ENCODE results near the gene DNM2. TPM values are rescaled to one million over a fixed set of nuclear protein-coding genes. Genes with fewer than 3 reads are reported as not detected.

Gene DNM2
- total and polyA plus RNA-seq, 2 of the 13 experiments (the other 11 are each of a cell fraction or from before 2014, with no cell fraction given) = 41.7 to 59.8 TPM

- WGBS (ENCODE audit: low lambda C conversion rate) = 72% methylated on average over 16 of the region's 16 CpGs
- POLR2A ChIA-PET = interaction anchor here (1.0 to 1.2 kb wide), 2 partner anchors 23 to 141 kb away, joined by 3 to 5 read pairs; partner anchors contain the start of gene DNM2
- BruUV-seq (replicated peaks) = no TSS peak
- Histone ChIP-seq H3K79me2 (ENCODE audit: insufficient read depth, low read length) (no peaks in the 10 kb centered on the region), H2AFZ (ENCODE audit: low read length) (no peak overlapping the region), H3K27ac (ENCODE audit: extremely low read length, insufficient read depth, low read length) (no peak overlapping the region), H3K4me3 (replicated peaks in 1 of 3; ENCODE audit: insufficient read depth in 1 of 3, low read depth in 2 of 3, low read length in 3 of 3) (no peak overlapping the region), H3K9ac (ENCODE audit: insufficient read depth, low read depth, low read length) (no peak overlapping the region), H3K9me3 (ENCODE audit: low read length) (no peaks in the 10 kb centered on the region), H3K4me1 (ENCODE audit: insufficient read depth, low read length) (peaks cover 19% of the 10 kb centered on the region), H3K36me3 (replicated peaks in 1 of 2; ENCODE audit: control insufficient read depth in 1 of 2, insufficient read depth in 2 of 2, low read length in 2 of 2) (peaks cover 10 to 27% of the 10 kb centered on the region in 2 experiments), H4K20me1 (ENCODE audit: insufficient read depth, low read length) (peaks cover 26% of the 10 kb centered on the region; the same call in 1 of the 2 replicates), H3K27me3 (ENCODE audit: control insufficient read depth in 1 of 2, insufficient read depth in 2 of 2, low read length in 2 of 2) (peaks cover 0 to 3% of the 10 kb centered on the region in 2 experiments; a peak in 1 of 5 replicates), H3K4me2 (ENCODE audit: low read depth, low read length) (no peak overlapping the region)
- TF ChIP-seq HMG20A (CRISPR knock-in tag; IDR thresholded peaks at IDR 0.05; ENCODE audit: borderline replicate concordance) (no peak), ZNF749 (CRISPR knock-in tag; IDR thresholded peaks at IDR 0.05; ENCODE audit: borderline replicate concordance) (no peak), HBP1 (CRISPR knock-in tag; IDR thresholded peaks at IDR 0.05; ENCODE audit: low read depth) (no peak)
- in situ Hi-C loops (cut with HindIII; ENCODE audit: extremely low pct_ligation_motif_present, low pct_unique_long_range_greater_than_20kb) = no loop called here
- no peak for FAIRE-seq
- no peak for DNase-seq (ENCODE audit: low spot score)
- CTCF ChIA-PET (ENCODE audit: low intra/inter-chr PET ratio, low total read pairs) = no interaction called here
- intact Hi-C loops (cut with micrococcal nuclease; ENCODE audit: unreplicated experiment) = loop anchor here (5.0 kb wide), 1 partner anchor 223 kb away; no protein-coding TSS in a partner anchor
- no peak for ATAC-seq
These were observed 23.1 kb upstream of the DNM2 start for GRCh38 chr19:10694706-10695307.

Measured in HepG2 (cell line).